NCI-H146 (cell line): ENCODE data around the gene RCN1.
"Not testable (repeated sequence)": the region's sequence is repeated elsewhere in the genome, so short reads cannot be mapped to it uniquely, and the experiment has no call there.

ENCODE experiments used
- DNase-seq: peaks from one replicate; lab custom pipeline; 2025; lab: John Stamatoyannopoulos, UW

RCN1 gene

DNA sequence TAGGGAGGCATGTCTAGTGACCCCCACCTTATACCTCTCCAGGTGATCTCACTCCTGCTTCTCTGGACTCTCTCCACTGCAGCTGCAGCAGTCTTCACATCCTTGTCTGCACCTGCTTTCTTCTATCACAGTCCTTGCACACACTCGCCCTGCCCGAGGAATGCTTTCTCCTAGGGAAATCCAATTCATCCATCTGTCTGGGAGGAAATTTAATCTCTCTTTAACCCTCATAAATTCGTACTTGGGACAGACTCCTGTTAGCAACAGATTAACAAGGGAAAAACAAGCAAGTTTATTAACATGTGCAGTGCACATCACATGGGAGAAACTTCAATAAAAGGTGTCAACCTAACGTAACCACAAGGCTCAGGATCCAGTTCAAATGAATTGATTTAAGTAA lies 11.3 kb upstream of the RCN1 start:
- no peak for DNase-seq

DNA sequence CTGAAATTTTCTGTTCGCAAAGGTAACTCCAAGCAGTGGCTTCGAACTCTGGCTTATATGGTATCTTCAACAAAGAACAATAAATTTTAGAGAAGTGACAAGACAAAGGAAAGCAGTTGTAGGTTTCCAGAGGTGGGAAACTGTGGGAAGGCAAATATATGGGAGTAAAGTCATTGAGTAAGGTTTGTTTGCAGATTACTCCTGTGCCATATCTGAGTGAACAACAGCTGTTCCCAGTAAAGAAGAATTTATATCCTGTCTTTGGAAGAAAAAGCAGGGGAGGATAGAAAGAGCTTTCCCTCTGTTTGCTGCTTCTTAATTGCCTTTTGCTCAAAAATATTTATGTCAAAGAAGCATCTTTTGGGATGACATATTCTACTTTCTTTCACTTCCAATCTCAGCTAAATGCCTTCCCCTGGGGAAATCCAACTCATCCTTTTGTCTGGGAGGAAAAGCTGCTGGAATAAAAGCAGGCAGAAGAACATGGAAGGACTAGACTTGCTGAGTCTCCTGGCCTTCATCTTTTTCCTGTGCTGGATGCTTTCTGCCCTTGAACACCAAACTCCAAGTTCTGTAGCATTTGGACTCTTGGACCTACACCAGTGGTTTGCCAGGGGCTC lies 10.4 kb upstream of the RCN1 start:
- no peak for DNase-seq

DNA sequence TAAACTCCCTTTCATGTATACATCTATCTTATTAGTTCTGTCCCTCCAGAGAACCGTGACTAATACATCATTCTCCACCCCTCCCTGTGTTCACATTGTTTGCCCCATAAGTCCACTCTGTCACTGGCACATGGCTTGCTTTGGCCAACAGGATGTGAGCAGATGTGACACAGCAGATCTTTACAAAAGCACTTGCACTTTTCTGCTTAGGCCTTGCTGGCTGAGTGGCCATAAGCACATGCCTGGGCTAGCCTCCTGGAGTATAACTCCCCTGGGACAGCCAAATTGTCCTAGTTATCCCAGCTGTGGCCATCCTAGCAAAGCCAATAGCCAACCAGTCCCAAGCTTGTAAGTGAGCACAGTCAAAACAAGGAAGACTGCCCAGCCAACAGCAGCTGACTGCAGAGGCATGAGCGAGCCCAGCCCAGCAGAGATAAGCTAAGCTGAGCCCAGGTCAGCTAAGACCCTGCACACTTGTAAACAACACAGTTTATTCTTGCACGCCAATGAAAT lies 9.7 kb upstream of the RCN1 start:
- no peak for DNase-seq

DNA sequence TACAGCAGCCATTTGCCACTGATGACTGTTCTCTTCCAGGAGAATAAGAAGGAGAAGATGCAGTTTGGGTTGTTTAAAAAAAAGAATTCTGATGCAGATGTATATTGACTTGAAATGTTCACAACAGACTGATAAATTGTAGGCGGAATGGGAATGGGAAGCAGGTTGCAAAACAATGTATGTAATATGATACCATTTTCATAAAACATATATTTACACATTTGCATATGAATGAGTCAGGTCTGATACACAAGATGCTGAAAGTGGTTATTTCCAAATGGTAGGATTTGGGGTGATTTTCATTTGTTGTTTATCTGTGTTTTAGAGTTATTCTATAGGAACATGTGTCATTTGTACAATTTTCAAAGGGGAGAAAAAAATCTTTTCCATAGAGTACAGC lies 9.0 kb upstream of the RCN1 start:
- DNase-seq = no peak

DNA sequence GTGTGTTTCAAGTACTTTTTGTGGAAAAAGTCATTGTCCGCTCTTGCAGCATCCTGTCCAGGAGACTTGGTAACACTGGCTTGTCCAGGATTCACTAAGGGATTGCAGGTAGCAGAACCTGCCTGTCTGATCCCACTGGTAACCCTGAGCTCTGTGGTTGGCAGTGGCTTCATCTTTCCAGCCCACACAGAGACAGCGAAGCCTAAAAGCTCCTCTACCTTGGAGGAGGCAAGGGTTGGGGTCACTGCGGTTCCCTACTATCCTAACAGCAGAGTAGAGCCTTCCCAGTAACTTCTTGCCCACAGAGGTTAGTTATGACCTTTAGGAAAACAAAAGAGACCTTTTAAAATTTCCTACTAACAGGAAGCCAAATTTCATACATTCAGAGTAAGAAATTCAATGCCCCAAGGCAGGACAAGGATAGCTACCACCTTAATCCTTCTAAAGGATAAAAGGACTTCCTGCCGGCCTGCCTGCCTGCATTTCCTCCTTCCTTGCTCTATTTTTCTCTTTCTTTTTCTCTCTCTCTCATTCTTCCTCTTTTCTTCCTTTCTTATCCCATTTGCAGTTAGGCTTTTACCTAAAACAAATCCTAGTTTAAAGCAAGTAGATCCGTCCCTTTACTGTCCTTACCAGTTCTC lies 8.4 kb upstream of the RCN1 start:
- DNase-seq = no peak

DNA sequence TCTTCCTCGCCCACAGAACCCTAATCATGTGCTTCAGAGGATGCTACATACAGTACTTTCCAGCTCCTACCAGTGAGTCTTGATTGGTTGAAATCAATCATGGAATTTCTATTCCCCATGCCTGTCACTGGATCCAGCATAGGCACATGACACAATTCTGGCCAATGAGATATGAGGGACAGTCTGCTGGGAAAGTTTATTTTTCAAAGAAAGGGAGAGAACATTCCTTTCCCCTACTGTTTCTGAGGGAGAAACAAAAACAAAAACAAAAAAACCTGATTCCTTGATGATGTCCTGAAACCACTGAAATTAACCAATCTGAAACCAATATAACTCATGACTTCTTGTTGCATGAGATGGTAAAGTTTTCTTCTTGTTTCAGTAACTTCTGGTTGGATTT lies 3.3 kb upstream of the RCN1 start:
- no peak for DNase-seq

DNA sequence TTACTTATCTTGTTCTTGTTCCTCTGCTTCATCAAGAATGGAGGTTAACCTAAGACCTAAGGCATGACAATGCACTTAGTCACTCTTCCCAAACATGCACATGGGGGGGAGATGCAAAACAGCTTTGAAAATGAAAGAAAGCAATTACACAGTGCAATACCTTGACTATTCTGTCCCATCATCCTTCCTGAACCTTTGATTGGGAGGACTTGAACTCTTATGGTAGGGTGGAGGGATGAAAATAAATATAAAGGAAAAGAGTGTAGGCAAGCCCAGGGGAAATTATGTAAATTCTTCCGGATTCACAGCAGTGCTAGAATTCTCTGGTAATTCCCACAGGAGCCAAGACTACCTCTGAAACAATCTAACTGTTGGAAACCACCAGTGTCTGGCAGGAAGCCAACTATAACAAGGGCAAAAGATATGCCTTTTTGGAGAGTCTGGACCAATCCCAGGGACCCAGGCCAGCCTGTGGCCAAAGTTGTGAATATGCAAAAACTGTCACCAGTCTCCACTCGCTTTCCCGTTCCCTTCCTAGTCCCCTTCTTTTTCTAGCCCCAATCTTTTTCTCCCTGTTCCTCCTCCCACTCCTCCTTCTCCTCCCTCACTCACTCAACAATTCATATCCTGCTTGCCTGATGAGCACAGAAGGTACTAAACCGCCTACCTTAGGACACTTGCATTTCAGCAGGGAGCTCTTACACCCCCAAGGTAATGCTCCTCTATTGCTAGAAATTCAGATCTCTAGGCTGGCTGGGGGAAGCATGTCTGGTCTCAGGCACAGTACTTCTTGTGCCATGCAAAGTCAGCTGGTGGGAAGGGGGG lies 2.5 kb upstream of the RCN1 start:
- no peak for DNase-seq

DNA sequence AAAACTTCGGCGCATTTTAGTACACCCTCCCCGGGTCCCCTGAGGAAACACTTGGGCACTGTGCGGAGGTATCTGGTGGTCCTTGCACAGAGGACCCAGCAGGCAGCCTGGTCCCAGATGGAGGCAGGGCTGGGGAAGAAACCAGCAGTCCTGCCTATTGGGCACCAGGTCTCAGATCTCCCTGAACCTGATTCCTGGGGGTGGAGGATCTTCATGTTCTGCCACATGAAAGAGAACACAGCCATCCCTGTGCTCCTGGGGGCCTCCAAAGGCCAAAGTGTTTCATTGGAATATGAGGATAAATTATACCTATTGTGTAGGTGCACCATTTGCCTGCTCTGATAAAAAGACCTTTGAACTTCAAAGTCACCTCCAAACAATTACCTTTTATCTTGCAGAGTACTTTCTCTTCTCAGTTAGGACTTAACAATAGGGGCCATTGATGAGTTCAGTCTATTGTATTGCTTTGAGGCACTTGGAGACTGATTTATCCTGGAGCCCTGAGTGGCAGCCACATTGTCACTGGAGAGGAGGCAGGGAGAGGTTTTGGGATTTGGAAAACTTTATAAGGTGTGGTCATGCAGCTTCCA lies 1.8 kb downstream of the RCN1 start:
- DNase-seq = no peak

DNA sequence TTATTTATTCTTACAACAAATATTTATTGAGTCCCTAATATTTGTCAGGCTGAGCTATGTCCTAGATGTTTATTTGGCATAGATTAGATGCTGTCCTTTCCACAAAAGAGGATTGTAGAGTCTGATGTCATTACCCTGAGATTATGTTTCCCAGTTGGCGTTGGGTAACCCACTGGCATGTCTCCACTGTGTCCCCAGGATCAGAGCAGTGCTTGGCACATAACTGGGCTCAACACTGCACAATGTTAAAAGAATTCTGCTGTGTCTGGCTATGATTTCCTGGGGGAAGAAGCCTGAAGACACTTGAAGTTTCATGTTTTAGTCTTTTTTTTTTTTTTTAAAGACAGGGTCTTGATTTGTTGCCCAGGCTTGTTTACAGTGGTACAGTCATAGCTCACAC lies 4.0 kb downstream of the RCN1 start:
- DNase-seq = no peak

DNA sequence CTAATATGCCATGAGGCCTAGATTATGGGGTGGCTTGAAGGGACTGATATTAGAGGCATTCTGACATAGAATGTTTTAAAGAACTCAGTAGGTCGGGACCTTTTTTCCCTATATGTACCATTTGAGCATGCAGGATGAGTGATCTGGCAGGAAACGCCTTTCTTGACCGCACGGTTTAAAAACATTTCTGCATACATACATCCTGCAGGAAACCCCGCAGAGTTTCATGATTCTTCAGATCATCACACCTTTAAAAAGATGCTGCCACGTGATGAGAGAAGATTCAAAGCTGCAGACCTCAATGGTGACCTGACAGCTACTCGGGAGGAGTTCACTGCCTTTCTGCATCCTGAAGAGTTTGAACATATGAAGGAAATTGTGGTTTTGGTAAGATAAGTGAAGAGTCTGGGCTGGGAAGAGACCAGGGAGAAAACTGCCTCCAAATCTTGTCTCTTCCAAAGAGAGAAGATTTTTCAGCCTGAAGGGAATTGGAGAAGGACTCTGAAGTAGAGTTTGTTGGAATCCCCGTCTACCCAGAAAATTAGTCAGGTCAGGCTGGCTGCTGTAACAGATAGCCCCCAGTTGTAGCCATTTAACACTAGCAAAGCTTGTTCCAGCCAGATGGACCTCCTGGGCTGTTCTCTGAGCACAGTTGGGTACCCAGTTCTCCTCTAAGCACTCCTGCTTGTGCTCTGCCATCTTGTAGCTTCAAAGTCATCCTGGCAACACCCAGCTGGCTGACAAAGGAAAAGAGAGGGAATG lies 7.4 kb downstream of the RCN1 start:
- no peak for DNase-seq

DNA sequence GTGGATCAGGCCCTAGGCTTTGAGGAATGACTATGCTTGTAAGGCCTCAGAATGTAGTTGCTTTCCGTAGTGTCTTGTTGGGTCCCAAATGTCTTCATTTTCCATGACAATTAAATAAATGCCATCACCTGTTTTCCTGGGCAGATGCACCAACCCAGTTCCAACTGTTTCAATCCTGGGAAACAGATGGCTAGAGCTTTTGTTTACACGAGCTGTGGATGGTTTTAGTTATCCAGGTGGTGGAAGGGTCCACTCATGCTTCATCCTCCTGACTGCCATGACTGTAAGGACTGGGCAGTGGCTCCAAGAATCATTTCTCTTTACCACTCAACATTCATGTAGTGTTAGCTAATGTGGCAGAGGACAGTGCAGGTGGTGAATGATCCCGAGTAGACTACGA lies 8.6 kb downstream of the RCN1 start:
- DNase-seq = no peak

DNA sequence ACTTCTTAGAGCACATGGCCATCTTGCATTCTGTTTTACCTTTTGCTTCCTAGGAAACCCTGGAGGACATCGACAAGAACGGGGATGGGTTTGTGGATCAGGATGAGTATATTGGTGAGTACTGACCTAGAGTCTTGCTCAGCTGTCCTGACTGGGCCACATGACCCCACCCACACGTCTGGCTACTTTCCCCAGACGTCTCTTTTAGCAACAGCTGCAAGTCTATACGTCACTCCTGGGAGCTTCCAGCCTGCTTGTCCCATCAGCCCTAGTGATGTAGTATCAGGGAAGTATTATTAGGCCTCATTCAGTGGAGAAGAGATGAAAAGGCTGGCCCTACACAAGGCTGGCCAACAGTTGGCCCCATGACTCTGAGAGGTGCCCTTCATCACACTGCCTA lies 9.6 kb downstream of the RCN1 start:
- no peak for DNase-seq

DNA sequence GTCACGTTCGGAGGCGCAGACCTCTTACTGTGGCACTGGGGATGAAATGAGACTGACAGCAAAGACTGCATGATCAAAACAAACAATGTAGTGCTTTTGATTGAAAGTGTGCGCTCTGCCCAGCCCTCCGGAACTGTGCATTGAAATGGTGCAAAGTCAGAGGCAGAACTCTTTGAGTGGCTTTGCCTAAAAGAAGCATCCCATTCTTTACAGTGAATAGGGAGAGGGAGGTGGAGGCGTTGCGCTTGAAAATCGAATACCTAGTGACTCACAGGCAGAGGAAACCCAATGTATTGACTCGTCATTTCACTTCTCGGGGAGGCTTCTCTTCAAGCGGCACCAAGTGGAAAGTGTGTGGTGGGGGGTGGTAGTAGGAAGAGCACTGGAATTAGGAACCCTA lies 10.9 kb downstream of the RCN1 start:
- DNase-seq = no peak

DNA sequence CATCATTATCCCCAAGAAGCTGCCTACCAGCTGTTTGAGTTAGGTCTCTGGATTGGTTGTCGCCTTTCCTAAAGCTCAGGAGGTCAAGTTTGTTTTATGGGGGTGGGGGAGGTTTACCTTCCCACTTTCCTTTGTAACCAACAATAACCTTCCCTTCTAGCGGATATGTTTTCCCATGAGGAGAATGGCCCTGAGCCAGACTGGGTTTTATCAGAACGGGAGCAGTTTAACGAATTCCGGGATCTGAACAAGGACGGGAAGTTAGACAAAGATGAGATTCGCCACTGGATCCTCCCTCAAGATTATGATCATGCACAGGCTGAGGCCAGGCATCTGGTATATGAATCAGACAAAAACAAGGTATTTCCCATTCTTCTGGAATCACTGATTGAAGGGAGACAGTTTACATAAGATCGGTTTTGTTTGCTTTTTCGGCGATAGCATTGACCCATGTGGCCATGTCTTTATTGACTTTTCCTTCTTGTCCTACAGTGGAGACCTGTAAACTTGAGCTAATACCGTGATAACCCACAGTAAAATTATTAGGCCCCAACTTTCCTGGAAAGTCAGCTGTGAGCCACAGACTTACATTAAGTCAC lies 12.3 kb downstream of the RCN1 start:
- not testable (repeated sequence) for DNase-seq

DNA sequence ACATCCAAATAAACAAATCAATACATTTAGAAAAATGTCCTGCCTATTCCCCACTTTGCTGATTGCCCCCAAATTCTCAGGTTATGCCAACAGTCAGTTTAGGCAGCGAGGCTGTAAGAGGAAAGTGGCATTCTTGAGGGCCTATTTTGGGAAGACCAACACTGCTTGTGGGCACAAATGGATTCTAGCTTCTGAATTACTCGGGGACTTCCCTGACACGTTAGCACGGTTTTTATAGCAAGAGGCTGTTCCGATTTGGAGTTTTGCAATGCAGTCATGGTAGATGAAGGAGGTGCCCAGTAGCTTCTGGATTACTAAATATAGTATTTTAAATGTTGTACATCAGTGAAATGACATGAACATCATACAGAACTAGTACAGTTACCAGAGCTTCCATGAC lies 13.1 kb downstream of the RCN1 start:
- DNase-seq = no peak

DNA sequence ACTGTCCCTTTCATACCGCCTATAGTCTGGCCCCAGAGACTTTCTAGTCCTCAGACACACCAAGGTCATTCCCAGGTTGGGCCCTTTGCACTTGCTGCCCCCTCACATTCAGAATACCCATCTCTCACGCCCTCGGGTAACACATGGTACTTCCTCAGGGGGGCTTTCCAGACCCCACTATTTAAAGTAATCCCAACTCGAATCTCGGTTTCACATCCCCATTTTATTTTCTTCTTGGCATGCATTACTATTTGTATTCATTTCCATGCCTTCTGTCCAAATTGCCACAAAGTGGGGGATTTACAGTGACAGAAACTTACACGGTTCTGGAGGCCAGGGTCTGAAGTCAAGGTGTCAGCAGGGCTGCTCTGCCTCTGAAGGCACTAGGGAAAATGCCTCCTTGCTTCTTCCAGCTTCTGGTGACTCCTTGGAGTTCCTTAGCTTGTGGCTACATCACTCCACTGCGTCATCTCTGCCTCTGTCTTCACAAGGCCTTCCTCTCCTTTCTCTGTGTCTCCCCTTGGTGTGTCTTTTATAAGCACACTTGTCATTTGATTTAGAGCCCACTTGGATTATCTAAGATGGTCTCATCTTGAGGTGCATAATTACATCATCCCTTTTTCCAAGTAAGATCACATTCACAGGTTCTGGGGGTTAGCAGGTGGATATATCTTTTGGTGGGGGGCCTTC lies 15.1 kb downstream of the RCN1 start:
- no peak for DNase-seq

DNA sequence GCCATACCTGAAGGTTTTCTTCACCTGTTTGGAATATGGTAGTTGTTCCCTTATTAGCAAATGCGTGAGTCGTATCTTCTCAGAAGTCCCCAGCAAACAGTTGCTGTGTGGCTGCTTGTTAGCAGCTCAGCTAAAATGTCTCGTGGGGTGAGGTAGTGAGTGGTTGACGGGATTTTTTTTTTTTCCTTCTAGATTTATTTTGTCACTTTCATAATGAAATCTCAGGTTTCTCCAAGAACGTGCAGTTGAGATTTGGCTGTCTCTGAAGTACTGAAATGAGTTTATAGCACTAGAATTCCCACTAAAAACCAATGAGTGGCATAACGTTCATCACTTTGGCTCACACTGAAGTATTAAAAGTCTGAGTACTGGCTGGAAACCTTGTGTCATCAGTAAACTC lies 16.8 kb downstream of the RCN1 start:
- DNase-seq = no peak

DNA sequence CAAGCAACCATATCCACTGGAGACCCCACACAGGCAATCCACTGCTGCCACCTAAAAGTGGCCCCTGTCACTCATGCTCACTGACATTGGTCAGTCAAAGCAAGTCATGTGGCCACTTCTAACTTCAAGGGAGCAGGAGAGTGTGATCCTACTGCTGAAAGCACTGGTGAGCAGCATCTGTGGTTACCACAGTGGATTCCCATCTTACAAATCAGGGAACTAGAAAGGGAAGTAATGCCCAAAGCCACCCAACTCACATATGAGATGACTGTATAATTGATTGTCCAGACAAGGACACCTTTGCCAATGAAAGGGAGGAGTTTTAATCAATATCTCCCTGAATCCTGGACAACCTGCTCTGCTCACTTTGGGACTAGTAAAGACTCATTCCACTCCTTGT lies 17.7 kb downstream of the RCN1 start:
- DNase-seq = no peak

DNA sequence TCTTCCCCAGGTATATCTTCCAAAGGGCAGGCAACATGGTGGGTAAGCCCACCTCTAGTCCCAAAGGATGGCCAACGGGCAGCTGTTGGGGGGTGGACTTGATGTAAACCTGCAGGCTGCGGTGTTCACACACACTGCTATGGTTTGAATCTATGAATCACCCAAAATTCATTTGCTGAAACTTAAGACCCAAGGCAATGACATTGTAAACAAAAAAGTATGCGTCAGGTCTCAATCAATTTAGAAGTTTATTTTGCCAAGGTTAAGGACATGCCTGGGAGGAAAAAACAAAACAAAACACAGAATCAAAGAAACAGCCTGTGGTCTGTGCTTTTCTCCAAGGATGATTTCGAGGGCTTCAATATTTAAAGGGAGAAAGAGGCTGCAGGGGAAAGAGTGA lies 18.3 kb downstream of the RCN1 start:
- DNase-seq = no peak

DNA sequence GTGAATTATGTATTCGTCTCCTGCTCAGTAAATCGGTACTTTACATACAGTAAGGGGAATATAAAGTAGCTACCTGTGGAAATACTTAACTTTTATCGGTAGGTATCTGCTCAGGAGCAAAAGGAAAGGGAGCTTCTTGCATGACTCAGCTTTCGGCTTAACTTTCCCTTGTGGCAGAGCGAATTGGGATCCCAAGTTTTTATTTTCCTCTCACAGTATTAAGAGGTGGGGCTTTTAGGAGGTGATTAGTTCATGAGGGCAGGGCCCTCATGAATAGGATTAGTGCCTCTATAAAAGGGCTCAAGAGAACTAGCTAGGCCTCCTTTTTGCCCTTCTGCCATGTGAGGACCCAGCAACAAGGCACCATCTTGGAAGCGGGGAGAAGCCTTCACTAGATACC lies 18.7 kb downstream of the RCN1 start:
- DNase-seq = no peak

DNA sequence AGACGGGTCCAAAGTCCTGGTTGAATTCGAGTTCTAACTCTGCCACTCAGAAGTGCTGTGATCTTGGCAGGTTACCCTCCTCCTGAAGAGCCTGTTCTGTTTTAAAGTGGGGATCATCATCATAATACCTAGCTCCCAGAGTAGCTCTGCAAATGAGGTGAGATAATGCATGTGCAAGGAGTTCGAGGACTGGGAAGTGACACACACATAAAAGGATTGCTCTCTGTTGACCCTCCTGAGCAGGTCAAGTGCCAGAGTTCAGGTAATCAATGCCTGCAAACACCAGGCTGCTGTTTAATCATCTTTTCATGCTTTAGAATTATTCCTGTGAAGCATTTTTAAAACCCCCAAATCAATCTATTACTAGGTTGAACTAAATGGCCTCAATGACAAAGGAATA lies 19.9 kb downstream of the RCN1 start:
- DNase-seq = no peak
